Measurements from ENCODE around the gene RNF180.
A peak's percentile ranks its signal among the peaks of the same experiment; 100 is the strongest.

RNF180 gene

GRCh38 chr5:64166201-64166959 lies 737 bp downstream of the RNF180 start:
- H3K4me1 ChIP-seq (ENCODE audit: insufficient read depth, poor library complexity, severe bottlenecking), result no peaks in the 10 kb centered on the region
- TF ChIP-seq, protein P1, sequence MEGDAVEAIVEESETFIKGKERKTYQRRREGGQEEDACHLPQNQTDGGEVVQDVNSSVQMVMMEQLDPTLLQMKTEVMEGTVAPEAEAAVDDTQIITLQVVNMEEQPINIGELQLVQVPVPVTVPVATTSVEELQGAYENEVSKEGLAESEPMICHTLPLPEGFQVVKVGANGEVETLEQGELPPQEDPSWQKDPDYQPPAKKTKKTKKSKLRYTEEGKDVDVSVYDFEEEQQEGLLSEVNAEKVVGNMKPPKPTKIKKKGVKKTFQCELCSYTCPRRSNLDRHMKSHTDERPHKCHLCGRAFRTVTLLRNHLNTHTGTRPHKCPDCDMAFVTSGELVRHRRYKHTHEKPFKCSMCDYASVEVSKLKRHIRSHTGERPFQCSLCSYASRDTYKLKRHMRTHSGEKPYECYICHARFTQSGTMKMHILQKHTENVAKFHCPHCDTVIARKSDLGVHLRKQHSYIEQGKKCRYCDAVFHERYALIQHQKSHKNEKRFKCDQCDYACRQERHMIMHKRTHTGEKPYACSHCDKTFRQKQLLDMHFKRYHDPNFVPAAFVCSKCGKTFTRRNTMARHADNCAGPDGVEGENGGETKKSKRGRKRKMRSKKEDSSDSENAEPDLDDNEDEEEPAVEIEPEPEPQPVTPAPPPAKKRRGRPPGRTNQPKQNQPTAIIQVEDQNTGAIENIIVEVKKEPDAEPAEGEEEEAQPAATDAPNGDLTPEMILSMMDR (IDR thresholded peaks at IDR 0.05; ENCODE audit: poor library complexity, severe bottlenecking), result no peak
- ATAC-seq (ENCODE audit: low read depth) (no peak; the same call in 2 of the 3 replicates), DNase-seq (ENCODE audit: low spot score) (no peak)
- peak overlapping the region; percentile 51 for H3K4me3 ChIP-seq (ENCODE audit: severe bottlenecking)
- peaks cover 56% of the 10 kb centered on the region for H3K27me3 ChIP-seq (ENCODE audit: insufficient read depth, poor library complexity, severe bottlenecking)
- H3K36me3 ChIP-seq (ENCODE audit: low read depth), result no peaks in the 10 kb centered on the region
- H3K9me3 ChIP-seq (ENCODE audit: severe bottlenecking), result no peaks in the 10 kb centered on the region
- no peak overlapping the region for H3K27ac ChIP-seq (ENCODE audit: poor library complexity, severe bottlenecking)

DNA sequence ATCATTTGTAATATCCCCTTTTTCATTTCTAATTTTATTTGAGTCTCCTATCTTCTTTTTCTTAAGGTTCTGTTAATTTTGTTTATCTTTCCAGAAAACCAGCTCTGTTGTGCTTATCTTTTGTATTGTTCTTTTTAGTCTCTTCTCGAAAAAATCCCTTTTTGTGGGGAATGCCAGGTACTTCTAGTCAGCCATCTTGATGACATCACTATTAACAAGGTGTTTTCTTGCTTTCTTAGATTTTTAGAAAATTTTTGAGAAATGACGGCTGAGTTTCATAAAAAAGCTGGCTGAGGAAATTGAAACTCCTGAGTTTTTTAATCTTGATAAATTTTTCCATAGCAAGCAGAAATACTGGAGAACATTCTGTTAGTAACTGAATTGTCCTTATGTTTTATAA lies 10.7 kb downstream of the RNF180 start:
- Histone ChIP-seq H3K4me3 (ENCODE audit: severe bottlenecking) (no peak overlapping the region), H3K36me3 (ENCODE audit: low read depth) (no peaks in the 10 kb centered on the region), H3K27me3 (ENCODE audit: insufficient read depth, poor library complexity, severe bottlenecking) (no peaks in the 10 kb centered on the region), H3K4me1 (ENCODE audit: insufficient read depth, poor library complexity, severe bottlenecking) (no peaks in the 10 kb centered on the region), H3K27ac (ENCODE audit: poor library complexity, severe bottlenecking) (no peak overlapping the region), H3K9me3 (ENCODE audit: severe bottlenecking) (no peaks in the 10 kb centered on the region)
- ATAC-seq (ENCODE audit: low read depth), result no peak
- DNase-seq (ENCODE audit: low spot score), result no peak
- TF ChIP-seq, protein P1 (IDR thresholded peaks at IDR 0.05; ENCODE audit: poor library complexity, severe bottlenecking), result no peak

DNA sequence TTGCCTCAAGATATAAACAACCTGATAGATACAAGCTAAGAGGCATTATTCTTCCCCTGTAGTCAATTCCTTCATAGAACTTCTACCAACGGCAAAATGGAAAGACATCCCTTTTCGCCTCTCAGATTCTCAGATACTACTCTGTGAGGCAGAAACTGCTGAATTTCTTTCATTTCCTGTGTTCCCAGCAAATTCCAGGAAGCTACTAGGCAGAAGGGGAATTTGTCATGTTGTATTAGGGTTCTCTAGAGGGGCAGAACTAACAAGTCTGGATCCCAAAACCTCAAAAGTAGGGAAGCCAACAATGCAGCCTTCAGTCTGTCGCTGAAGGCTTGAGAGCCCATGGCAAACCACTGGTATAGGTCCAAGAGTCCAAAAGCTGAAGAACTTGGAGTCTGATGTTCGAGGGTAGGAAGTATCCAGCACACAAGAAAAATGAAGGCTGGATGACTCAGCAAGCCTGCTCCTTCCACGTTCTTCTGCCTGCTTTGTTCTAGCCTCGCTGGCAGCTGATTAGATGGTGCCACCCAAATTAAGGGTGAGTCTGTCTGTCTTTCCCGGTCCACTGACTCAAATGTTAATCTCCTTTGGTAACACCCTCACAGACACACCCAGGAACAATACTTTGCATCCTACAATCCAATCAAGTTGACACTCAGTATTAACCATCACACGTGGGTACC lies 15.2 kb downstream of the RNF180 start:
- H3K27me3 ChIP-seq (ENCODE audit: insufficient read depth, poor library complexity, severe bottlenecking), result peaks cover 8% of the 10 kb centered on the region
- H3K27ac ChIP-seq (ENCODE audit: poor library complexity, severe bottlenecking), result no peak overlapping the region
- no peaks in the 10 kb centered on the region for H3K36me3 ChIP-seq (ENCODE audit: low read depth)
- H3K4me3 ChIP-seq (ENCODE audit: severe bottlenecking), result no peak overlapping the region
- no peaks in the 10 kb centered on the region for H3K4me1 ChIP-seq (ENCODE audit: insufficient read depth, poor library complexity, severe bottlenecking)
- H3K9me3 ChIP-seq (ENCODE audit: severe bottlenecking), result no peaks in the 10 kb centered on the region
- TF ChIP-seq, protein P1 (IDR thresholded peaks at IDR 0.05; ENCODE audit: poor library complexity, severe bottlenecking), result no peak
- no peak for DNase-seq (ENCODE audit: low spot score)
- no peak for ATAC-seq (ENCODE audit: low read depth)

GRCh38 chr5:64181440-64181839 lies 15.8 kb downstream of the RNF180 start:
- ATAC-seq (ENCODE audit: low read depth) (no peak), DNase-seq (ENCODE audit: low spot score) (no peak)
- TF ChIP-seq, protein P1 (IDR thresholded peaks at IDR 0.05; ENCODE audit: poor library complexity, severe bottlenecking), result no peak
- Histone ChIP-seq H3K27ac (ENCODE audit: poor library complexity, severe bottlenecking) (no peak overlapping the region), H3K9me3 (ENCODE audit: severe bottlenecking) (no peaks in the 10 kb centered on the region), H3K27me3 (ENCODE audit: insufficient read depth, poor library complexity, severe bottlenecking) (peaks cover 13% of the 10 kb centered on the region), H3K4me1 (ENCODE audit: insufficient read depth, poor library complexity, severe bottlenecking) (no peaks in the 10 kb centered on the region), H3K36me3 (ENCODE audit: low read depth) (no peaks in the 10 kb centered on the region), H3K4me3 (ENCODE audit: severe bottlenecking) (no peak overlapping the region)

DNA sequence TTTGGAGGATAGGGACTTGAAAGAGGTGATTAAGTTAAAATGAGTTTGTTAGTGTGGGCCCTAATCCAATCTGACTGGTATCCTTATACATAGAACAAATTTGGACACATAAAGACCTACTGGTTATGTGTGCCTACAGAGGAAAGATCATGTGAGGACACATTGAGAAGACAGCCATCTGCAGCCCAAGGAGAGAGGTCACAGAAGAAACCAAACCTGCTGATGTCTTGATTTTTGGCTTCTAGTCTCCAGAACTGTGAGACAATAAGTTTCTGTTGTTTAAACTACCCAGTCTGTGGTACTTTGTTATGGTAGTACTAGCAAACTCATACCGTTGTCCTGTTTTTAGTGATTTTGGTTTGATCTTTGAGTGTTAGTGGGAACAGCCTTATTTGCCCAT lies 18.3 kb downstream of the RNF180 start:
- Histone ChIP-seq H3K27me3 (ENCODE audit: insufficient read depth, poor library complexity, severe bottlenecking) (peaks cover 13% of the 10 kb centered on the region), H3K9me3 (ENCODE audit: severe bottlenecking) (no peaks in the 10 kb centered on the region), H3K4me1 (ENCODE audit: insufficient read depth, poor library complexity, severe bottlenecking) (no peaks in the 10 kb centered on the region), H3K36me3 (ENCODE audit: low read depth) (no peaks in the 10 kb centered on the region), H3K4me3 (ENCODE audit: severe bottlenecking) (no peak overlapping the region), H3K27ac (ENCODE audit: poor library complexity, severe bottlenecking) (no peak overlapping the region)
- DNase-seq (ENCODE audit: low spot score), result no peak
- ATAC-seq (ENCODE audit: low read depth), result no peak
- TF ChIP-seq, protein P1 (IDR thresholded peaks at IDR 0.05; ENCODE audit: poor library complexity, severe bottlenecking), result no peak

All from RWPE2 (cell line).